Right atrium auricular region (tissue), 2 donors: ENCODE results near the gene SPNS1. TPM values are rescaled to one million over a fixed set of nuclear protein-coding genes. Genes with fewer than 3 reads are reported as not detected.

Source experiments
- DNase-seq: peaks from one replicate; pipeline ENCODE4 v3.0.0-alpha.2; 2019; ENCODE audit warnings: low spot score
- H3K27ac ChIP-seq, 2 donors: fragments of 200-600 bp; sonication (generic); 1 replicate in 1 of 2; 2 replicates in 1 of 2; pipeline ENCODE4 v1.5.1; 2016 to 2019
- H3K27me3 ChIP-seq, 2 donors: fragments of 200-600 bp; sonication (generic); one replicate each; pipeline versions ENCODE4 v1.5.1 to v1.6.0; 2017 to 2019
- H3K36me3 ChIP-seq: fragments of 200-600 bp; sonication (generic); one replicate; pipeline ENCODE4 v1.5.1; 2016
- H3K4me1 ChIP-seq, 2 donors: fragments of 200-600 bp; sonication (generic); one replicate each; pipeline versions ENCODE4 v1.5.1 to v1.6.0; 2017 to 2019
- H3K4me3 ChIP-seq, 2 donors: fragments of 200-600 bp; sonication (generic); 1 replicate in 1 of 2; 2 replicates in 1 of 2; pipeline ENCODE4 v1.5.1; 2017 to 2019; ENCODE audit warnings: mild to moderate bottlenecking in 1 of 2, moderate library complexity in 1 of 2
- H3K9me3 ChIP-seq, 2 donors: fragments of 200-600 bp; sonication (generic); one replicate each; pipeline ENCODE4 v1.5.1; 2019
- CTCF ChIP-seq, 2 donors: fragments of 200-600 bp; sonication (generic); IDR thresholded peaks; one replicate each; pipeline ENCODE4 v1.5.1; 2019; ENCODE audit warnings: antibody characterized with exemption in 2 of 2
- total RNA-seq, 2 donors: library from RNA; depleted of rRNA; stranded (reverse); fragments of >200 nt; gene quantifications; one replicate each; pipeline ENCODE4 v1.1.0, GENCODE V29; 2016

Gene SPNS1
- total RNA-seq, 2 donors from 2014 or later: 11.9 to 12.8 TPM

GRCh38 chr16:29014561-29015069 lies 40.0 kb downstream of the SPNS1 start:
- H3K4me1 ChIP-seq: no peaks in the 10 kb centered on the region

DNA sequence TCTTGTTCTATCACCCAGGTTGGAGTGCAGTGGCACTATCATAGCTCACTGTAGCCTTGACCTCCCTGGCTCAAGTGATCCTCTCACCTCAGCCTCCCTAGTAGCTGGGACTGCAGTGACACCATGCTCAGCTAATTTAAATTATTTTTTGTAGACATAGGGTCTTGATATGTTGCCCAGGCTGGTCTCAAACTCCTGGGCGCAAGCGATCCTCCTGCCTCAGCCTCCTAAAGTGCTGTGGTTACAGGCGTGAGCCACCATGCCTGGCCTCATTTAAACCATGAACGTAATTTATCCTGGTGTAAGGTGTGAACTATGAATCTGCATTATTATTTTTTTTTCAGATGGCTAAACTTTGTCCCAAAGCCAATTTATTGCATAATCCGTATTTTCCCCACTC lies 47.6 kb downstream of the SPNS1 start:
- no peak overlapping the region for H3K4me3 ChIP-seq
- H3K27ac ChIP-seq: no peak overlapping the region
- no peak for DNase-seq
- H3K4me1 ChIP-seq: no peaks in the 10 kb centered on the region
- no peaks in the 10 kb centered on the region for H3K36me3 ChIP-seq
- no peak for TF ChIP-seq CTCF (IDR thresholded peaks at IDR 0.05)
- no peaks in the 10 kb centered on the region for H3K27me3 ChIP-seq
- no peaks in the 10 kb centered on the region for H3K9me3 ChIP-seq

More at GRCh38 chr16:29014561-29015069, 40.0 kb downstream of the SPNS1 start:
- H3K36me3 ChIP-seq: no peaks in the 10 kb centered on the region
- no peak for TF ChIP-seq CTCF (IDR thresholded peaks at IDR 0.05)
- DNase-seq: no peak
- H3K27me3 ChIP-seq: no peaks in the 10 kb centered on the region
- H3K4me3 ChIP-seq: no peak overlapping the region
- no peaks in the 10 kb centered on the region for H3K9me3 ChIP-seq
- H3K27ac ChIP-seq: no peak overlapping the region

DNA sequence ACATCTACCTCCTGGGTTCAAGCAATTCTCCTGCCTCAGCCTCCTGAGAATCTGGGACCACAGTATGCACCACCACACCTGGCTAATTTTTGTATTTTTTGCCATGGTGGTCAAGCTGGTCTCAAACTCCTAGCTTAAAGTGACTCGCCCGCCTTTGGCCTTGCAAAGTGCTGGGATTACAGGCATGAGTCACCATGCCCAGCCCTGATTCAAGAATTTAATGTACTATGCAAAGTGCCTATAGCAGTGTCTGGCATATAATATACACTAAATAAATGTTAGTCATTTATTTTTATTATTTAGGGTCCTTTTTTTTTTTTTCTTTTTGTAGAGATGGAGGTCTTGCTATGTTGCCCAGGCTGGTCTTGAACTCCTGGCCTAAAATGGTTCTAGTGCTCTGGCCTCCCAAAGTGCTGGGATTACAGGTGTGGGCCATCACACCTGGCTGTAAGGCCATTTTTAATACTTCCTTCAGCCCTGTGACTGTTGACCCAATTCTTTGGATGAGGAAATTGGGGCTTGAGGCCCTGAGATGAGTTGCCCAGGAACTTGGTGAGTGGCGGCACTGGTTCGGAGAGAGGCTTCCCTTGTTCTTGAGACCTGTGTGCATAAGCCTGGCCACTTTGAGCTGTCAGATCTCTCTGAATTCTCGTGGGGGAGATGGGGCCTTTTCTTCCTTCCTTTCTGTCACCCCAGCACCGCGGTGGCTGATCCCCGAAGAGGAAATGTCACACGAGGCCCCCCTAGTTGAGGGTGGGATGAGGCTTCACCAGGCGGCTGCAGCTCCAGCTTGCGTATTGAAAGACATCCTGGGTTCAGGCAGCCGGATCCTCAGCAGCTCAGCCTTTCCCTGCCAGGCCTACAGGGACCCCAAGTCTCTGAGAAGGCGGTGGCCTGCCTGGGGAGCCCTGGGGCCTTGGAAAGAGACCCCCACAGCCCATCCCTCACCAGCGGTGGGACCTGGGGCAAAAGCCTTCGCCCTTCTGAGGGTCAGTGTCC lies 49.0 kb downstream of the SPNS1 start:
- H3K4me1 ChIP-seq: no peaks in the 10 kb centered on the region
- no peak for DNase-seq
- no peaks in the 10 kb centered on the region for H3K36me3 ChIP-seq
- H3K27ac ChIP-seq: no peak overlapping the region
- no peak for TF ChIP-seq CTCF (IDR thresholded peaks at IDR 0.05)
- no peaks in the 10 kb centered on the region for H3K9me3 ChIP-seq
- H3K27me3 ChIP-seq: no peaks in the 10 kb centered on the region
- no peak overlapping the region for H3K4me3 ChIP-seq

DNA sequence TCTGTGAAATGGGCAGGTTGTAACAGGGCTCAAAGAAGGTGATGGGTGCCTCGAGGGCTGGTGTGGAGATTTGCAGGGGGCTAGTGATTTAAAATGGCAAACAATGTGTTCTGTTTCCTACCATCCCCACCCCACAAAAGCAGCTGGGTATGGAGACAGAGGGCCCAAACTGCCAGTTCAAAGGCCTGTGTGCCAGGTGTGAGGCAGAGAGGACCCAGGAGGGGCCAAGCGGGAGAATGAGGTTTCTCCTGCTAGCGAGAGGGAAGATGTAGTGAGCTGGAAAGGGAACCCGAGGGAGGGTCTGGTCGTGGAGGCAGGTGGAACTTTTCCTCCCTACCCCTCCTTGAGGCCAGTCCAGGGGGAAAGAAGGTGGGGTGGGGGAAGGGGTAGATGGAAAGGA lies 49.7 kb downstream of the SPNS1 start:
- H3K4me3 ChIP-seq: no peak overlapping the region
- no peaks in the 10 kb centered on the region for H3K4me1 ChIP-seq
- no peaks in the 10 kb centered on the region for H3K9me3 ChIP-seq
- H3K27me3 ChIP-seq: no peaks in the 10 kb centered on the region
- no peak overlapping the region for H3K27ac ChIP-seq
- H3K36me3 ChIP-seq: no peaks in the 10 kb centered on the region
- no peak for DNase-seq
- TF ChIP-seq CTCF (IDR thresholded peaks at IDR 0.05): no peak

- no peaks in the 10 kb centered on the region for H3K4me1 ChIP-seq
- TF ChIP-seq CTCF (IDR thresholded peaks at IDR 0.05): no peak
- no peaks in the 10 kb centered on the region for H3K27me3 ChIP-seq
- no peaks in the 10 kb centered on the region for H3K9me3 ChIP-seq
- DNase-seq: no peak
- H3K36me3 ChIP-seq: no peaks in the 10 kb centered on the region
- no peak overlapping the region for H3K27ac ChIP-seq
- no peak overlapping the region for H3K4me3 ChIP-seq
Measured at GRCh38 chr16:29025218-29025617, 50.6 kb downstream of the SPNS1 start.
